ENCODE results near the gene ADAMTS15.

- TF ChIP-seq ZNF239 (tag by site-specific recombination; IDR thresholded peaks at IDR 0.05) (no peak), CTCF (tag by site-specific recombination; IDR thresholded peaks at IDR 0.05) (no peak), ZNF701 (tag by site-specific recombination; IDR thresholded peaks at IDR 0.05) (no peak), ZBTB44 (tag by site-specific recombination; IDR thresholded peaks at IDR 0.05) (no peak), ZNF660 (tag by site-specific recombination; IDR thresholded peaks at IDR 0.05) (no peak), ZNF639 (tag by site-specific recombination; IDR thresholded peaks at IDR 0.05) (no peak)
These were observed 40.0 kb upstream of the ADAMTS15 start for GRCh38 chr11:130408401-130408890.

Measured in HEK293 (cell line).